T follicular helper cell (primary cell): ENCODE results near the gene RNASET2.

ENCODE experiments used
- DNase-seq: peaks from one replicate; pipeline ENCODE4 v3.0.0-alpha.2; 2020; ENCODE audit warnings: low read depth
- total RNA-seq, 2 experiments: gene quantifications; one replicate each; lab custom pipeline; 2026; lab: John Stamatoyannopoulos, UW

Gene RNASET2, protein sequence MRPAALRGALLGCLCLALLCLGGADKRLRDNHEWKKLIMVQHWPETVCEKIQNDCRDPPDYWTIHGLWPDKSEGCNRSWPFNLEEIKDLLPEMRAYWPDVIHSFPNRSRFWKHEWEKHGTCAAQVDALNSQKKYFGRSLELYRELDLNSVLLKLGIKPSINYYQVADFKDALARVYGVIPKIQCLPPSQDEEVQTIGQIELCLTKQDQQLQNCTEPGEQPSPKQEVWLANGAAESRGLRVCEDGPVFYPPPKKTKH
- 26.2 to 130 reads per million in 2 experiments for total RNA-seq

DNA sequence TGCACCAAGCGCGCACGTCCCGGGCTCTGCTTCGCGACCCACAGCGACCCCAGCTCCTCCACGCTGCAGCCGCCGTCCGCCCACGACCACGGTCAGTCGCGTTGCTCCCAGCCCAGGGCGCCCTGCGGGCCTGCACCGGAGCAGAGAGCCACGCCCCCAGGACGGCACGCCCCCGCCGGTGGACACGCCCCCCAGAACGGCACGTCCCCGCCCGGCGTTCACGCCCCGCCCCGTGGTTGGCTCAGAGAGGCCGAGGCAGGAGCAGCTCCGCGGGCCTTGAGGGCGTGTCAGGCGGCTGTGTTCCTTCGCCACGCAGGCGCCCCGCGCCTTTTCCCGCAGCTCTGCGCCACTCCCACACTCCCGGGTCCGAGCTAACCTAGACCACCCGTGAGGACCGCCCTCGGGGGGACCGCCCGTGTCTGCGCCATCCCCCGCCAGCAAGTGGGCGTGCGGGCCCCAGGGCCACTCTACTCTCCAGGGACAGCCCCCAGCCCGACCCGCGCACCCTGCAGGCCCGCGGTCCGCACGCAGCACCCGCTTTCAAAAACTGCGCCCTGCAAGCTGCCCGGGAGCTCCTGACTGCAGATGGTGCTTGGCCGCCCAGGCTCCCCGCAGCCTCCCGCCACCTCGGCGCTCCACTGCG is at the start of gene RNASET2:
TSS of gene RNASET2 (minus strand) at position 107 of the 643 bp plus-strand sequence. CDS start 368 bp downstream, outside the sequence.
- peak; percentile 97 for DNase-seq

DNA sequence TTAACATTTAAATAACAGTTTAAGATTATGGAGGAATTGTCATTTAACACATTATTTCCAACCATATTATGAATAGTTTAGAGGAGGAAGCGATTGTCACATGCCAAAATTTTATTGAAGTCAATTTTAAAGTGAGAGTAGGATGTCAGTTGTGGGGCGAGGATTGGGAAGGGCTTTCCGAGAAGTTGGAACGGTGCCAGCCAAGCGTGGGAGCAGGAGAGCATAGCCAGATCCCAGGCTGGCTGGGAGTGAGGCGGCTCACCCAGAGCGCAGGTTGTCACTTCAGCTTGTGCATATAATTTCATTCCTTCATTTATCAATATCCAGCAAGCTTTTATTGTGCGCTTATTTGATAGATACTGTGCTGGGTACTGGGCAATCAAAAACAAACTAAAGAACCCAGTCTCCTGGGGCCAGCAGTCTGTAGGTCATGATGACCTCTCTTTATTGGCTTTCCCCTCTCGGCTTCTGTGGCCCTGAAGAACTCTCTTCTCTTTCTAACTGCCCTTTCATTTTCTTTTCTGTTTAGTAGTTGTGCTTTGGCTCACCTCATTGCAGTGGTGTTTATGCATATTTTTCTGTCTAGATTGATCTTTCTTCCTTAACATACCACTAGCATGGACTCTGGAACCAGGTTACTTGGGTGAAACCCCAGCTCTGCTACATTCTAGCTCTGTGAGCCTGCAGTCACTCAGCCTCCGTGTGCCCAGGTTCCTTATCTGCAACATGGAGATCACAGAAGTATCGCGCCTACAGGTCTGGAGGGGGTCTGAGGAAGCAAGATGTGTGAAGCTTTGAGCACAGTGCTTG is 49.2 kb upstream of the RNASET2 start:
- no peak for DNase-seq

DNA sequence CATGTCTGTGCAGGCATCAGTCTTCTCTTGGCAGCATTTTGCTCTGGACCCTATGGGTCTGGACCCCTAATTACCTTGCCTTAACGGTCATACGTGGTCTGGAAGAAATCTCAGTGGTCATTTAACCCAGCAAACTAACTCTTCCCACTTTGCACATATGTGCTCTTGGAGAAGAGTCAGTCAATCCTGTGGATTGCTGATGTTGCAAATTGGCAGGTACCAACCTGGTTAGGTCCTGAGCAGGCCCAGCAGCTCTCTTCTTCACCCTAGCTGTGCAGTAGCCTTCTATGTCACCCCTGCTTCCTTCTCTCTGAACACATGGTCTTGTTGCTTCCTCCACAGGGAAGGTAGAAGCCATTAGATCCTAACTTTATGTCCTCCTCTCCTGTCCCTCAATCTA is 44.4 kb upstream of the RNASET2 start:
- no peak for DNase-seq

GRCh38 chr6:166999884-167000253 is 43.5 kb upstream of the RNASET2 start:
- DNase-seq = no peak

DNA sequence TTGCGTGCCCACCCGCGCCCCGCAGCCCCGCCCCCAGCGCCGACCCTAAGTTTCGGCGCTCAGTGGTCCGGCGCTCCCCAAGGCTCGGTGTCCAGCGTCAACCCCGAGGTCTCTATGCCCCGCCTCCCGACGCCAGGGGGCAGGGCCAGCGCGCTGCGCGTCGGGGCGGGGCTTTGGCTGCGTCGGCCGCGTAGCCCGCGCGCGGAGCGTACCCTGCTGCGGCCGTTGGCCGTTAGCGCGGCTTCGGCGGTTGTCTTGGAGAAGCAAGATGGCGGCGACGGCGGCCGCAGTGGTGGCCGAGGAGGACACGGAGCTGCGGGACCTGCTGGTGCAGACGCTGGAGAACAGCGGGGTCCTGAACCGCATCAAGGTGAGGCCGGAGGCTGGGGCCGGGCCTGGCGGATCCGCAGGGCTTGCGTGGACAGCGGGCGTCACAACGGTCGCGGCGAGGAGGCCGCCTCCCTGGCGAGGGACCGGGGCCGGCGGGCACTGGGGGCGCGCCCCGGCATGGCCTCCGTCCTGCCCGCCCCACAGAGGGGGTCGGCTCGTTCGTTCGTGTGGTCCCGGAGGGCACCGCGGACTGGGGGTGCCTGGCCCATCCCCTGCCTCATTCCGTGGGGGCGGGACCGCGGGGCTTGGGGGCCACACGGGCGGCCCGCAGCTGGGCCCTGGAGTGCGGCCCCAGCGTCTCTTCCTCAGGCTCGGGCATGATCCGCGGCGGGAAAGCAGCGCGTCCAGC is 43.0 kb upstream of the RNASET2 start, which contains the start of gene CEP43:
TSS of gene CEP43 (plus strand) at position 253 of the 739 bp plus-strand sequence. CDS start at position 269, 16 bp downstream.
- peak; percentile 71 for DNase-seq

GRCh38 chr6:166998256-166999144 is 42.1 kb upstream of the RNASET2 start:
- DNase-seq = no peak

- peak; percentile 18 for DNase-seq
Measured at GRCh38 chr6:166997768-166998255, 41.5 kb upstream of the RNASET2 start.

- DNase-seq = no peak
Measured at GRCh38 chr6:166997348-166997747, 41.0 kb upstream of the RNASET2 start.

- no peak for DNase-seq
Measured at GRCh38 chr6:166996406-166996805, 40.1 kb upstream of the RNASET2 start.

GRCh38 chr6:166989427-166990032 is 33.2 kb upstream of the RNASET2 start:
- DNase-seq = peak; percentile 40

DNA sequence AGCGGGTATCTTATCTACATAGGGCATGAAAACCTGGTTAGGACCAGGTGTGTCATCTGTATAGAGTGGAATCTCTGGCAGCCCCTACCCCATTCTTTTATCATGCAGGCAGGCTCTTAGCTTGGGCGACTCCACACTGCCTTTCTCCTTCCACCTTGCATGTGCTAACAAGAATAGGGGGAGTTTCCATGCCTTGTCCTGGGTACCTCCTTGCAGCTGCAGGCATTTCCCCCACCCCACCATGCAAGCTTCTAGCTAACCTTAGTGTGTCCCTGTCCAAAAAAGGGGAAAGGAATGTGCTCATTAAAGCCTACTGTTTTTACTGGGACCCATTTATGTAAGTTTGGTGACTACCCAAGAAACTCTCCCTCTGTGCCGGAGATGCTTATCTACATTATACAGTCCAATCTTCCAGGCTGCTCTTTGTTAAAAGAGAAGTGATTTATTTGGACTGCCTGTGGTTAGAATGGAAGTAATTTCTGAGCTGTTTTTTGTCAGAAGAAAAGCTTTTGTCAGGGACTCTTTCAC is 32.4 kb upstream of the RNASET2 start:
- no peak for DNase-seq

- DNase-seq = no peak
Measured at GRCh38 chr6:166987930-166988329, 31.6 kb upstream of the RNASET2 start.

- no peak for DNase-seq
Measured at GRCh38 chr6:166987448-166987847, 31.1 kb upstream of the RNASET2 start.

DNA sequence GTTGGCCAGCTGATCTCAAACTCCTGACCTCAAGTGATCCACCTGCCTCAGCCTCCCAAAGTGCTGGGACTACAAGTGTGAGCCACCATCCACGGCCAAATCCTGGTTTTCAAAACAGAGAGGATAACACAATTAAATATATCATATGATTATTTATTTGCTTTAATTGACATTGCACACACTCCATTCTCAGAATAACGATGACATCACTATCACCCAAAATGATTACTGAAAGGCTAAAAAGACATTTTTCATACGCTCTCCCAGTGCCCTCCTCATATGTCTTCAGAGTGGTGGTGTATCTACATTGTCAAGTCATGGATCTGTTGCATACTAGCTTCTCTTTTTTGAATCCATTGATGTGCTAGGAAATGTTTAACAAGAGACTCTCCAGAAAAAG is 24.4 kb upstream of the RNASET2 start:
- no peak for DNase-seq

DNA sequence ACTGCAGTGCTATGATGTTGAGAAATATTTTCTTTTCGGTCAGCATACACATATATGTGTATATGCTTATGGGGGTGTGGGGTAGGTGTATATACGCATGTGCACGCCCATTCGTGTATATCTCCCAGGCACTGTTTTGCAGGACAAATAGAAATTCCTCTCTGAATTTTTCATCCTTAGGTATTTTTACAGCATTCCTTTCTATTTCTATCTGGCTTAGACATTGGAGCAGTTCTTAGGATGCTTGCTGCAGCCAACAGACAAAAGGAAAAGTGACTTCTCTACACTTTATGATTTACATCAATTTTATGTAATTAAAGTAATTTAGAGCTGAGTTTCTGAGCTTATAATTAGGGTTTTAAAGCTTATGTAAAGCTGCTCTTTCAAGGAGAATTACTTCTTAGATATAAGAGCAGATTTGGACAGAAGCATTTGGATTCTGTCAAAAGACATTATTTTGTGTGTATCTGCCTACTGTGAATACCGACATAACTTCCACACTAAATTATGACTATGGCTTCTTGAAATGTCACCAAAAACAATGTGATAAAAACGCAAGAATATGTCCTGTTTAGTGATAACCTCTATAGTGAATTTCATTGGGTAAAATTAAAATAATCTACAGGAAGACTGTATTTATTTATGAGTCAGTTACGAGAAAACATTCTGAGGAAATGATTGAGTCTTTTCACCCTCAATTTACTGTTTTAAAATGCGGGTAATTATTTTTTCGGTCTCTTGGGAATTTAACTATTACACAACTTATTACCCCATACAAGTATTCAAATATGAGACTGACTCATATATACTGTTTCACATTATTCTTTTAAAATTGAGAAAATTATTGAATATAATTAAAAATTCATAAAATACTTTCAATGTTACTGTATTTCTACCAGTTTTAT is 21.5 kb upstream of the RNASET2 start:
- no peak for DNase-seq

- no peak for DNase-seq
Measured at GRCh38 chr6:166976636-166977035, 20.3 kb upstream of the RNASET2 start.

- DNase-seq = no peak
Measured at GRCh38 chr6:166972101-166972500, 15.8 kb upstream of the RNASET2 start.

GRCh38 chr6:166971271-166971670 is 14.9 kb upstream of the RNASET2 start:
- no peak for DNase-seq

GRCh38 chr6:166970776-166971175 is 14.4 kb upstream of the RNASET2 start:
- no peak for DNase-seq
